HepG2 (cell line): ENCODE measurements around the gene SMYD5.

Experiments used
- PAX8 ChIP-seq: sonication (generic); formaldehyde crosslinking; IDR thresholded peaks from 2 replicates; pipeline ENCODE4 v1.8.0; 2022; ENCODE audit warnings: mild to moderate bottlenecking, missing genetic modification reagents, borderline replicate concordance
- POLR2A ChIP-seq, 2 experiments: IDR thresholded peaks; 2 replicates each; pipeline ENCODE4 v1.6.1; 2011; ENCODE audit warnings: low read depth in 2 of 2, low read length in 2 of 2, mild to moderate bottlenecking in 1 of 2, moderate library complexity in 1 of 2; ENCODE audit not compliant: insufficient read depth in 1 of 2
- POLR2AphosphoS5 ChIP-seq: IDR thresholded peaks from 2 replicates; pipeline ENCODE4 v1.6.1; 2012; ENCODE audit warnings: low read depth, low read length
- ZNF564 ChIP-seq: sonication (generic); formaldehyde crosslinking; IDR thresholded peaks from 2 replicates; pipeline ENCODE4 v1.8.1; 2023; ENCODE audit warnings: mild to moderate bottlenecking, missing genetic modification reagents
- TF ChIP-seq, protein P1 (sequence below): sonication (generic); formaldehyde crosslinking; IDR thresholded peaks from 2 replicates; pipeline ENCODE4 v1.5.1; 2020; ENCODE audit warnings: missing genetic modification reagents, mild to moderate bottlenecking, borderline replicate concordance

GRCh38 chr2:73262108-73262651, 48.1 kb downstream of the SMYD5 start:
- no peak for TF ChIP-seq POLR2A (IDR thresholded peaks at IDR 0.05; ENCODE audit: insufficient read depth in 1 of 2, low read depth in 2 of 2, low read length in 2 of 2)
- TF ChIP-seq, protein P1, sequence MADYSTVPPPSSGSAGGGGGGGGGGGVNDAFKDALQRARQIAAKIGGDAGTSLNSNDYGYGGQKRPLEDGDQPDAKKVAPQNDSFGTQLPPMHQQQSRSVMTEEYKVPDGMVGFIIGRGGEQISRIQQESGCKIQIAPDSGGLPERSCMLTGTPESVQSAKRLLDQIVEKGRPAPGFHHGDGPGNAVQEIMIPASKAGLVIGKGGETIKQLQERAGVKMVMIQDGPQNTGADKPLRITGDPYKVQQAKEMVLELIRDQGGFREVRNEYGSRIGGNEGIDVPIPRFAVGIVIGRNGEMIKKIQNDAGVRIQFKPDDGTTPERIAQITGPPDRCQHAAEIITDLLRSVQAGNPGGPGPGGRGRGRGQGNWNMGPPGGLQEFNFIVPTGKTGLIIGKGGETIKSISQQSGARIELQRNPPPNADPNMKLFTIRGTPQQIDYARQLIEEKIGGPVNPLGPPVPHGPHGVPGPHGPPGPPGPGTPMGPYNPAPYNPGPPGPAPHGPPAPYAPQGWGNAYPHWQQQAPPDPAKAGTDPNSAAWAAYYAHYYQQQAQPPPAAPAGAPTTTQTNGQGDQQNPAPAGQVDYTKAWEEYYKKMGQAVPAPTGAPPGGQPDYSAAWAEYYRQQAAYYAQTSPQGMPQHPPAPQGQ (CRISPR knock-in tag), result no peak
- 0 out of 2 replicates have a peak, but pooled peaks have one; percentile 31 for TF ChIP-seq ZNF564 (CRISPR knock-in tag)
- no peak for TF ChIP-seq PAX8
- TF ChIP-seq POLR2AphosphoS5, result no peak
